ENCODE results near the gene FBXO28. TPM values are rescaled to one million over a fixed set of nuclear protein-coding genes. Genes with fewer than 3 reads are reported as not detected.
A peak's percentile ranks its signal among the peaks of the same experiment; 100 is the strongest.

Gene FBXO28
- polyA plus RNA-seq, 1 donor (not counting 4 experiments of a cell fraction or from before 2014, with no cell fraction given) = 36.5 TPM

- no peak for FAIRE-seq
- TF ChIP-seq EZH2 (IDR thresholded peaks at IDR 0.05; ENCODE audit: low read length) (no peak), CTCF (optimal IDR thresholded peaks at IDR 0.05 in 1 of 3, IDR thresholded peaks at IDR 0.05 in 1 of 3, conservative IDR thresholded peaks at IDR 0.05 in 1 of 3; ENCODE audit: extremely low read depth in 1 of 3, insufficient read depth in 2 of 3, low read length in 3 of 3) (no peak)
Observed at GRCh38 chr1:224182866-224183590, 69.1 kb downstream of the FBXO28 start, which contains the start of gene DEGS1. Gene DEGS1, plus strand, starts transcription at chr1:224183240. Its CDS starts 97 bp downstream, at chr1:224183337.

GRCh38 chr1:224183591-224184312 is 69.8 kb downstream of the FBXO28 start:
- dilution Hi-C loops (cut with MboI; ENCODE audit: extremely low pct_ligation_motif_present, low sequenced_read_pairs) = no loop called here
- Histone ChIP-seq H3K36me3 (ENCODE audit: control insufficient read depth in 2 of 2, extremely low read depth in 1 of 2, insufficient read depth in 2 of 2, low read length in 2 of 2) (peaks cover 0 to 2% of the 10 kb centered on the region in 2 experiments), H3K27me3 (ENCODE audit: control insufficient read depth, extremely low read depth, insufficient read depth, low read length) (no peaks in the 10 kb centered on the region), H3K9ac (ENCODE audit: control insufficient read depth, extremely low read depth, insufficient read depth, low read length) (peak overlapping the region; percentile 88), H4K20me1 (ENCODE audit: control insufficient read depth, extremely low read depth, insufficient read depth, low read length) (no peaks in the 10 kb centered on the region), H3K4me2 (ENCODE audit: control insufficient read depth, extremely low read depth, insufficient read depth, low read depth, low read length) (peak overlapping the region; percentile 90), H3K9me3 (ENCODE audit: control insufficient read depth, low read depth, low read length) (no peaks in the 10 kb centered on the region), H3K79me2 (ENCODE audit: control insufficient read depth, insufficient read depth, low read length) (peaks cover 56% of the 10 kb centered on the region), H3K9me1 (ENCODE audit: control insufficient read depth, extremely low read depth, insufficient read depth, low read length) (no peaks in the 10 kb centered on the region), H3K4me3 (ENCODE audit: control insufficient read depth in 2 of 3, extremely low read depth in 1 of 3, insufficient read depth in 2 of 3, low read depth in 1 of 3, low read length in 3 of 3) (peak overlapping the region; percentile 73 to 91 (median 79)), H3K27ac (ENCODE audit: control insufficient read depth, insufficient read depth, low read length) (peak overlapping the region; percentile 76), H2AFZ (ENCODE audit: control insufficient read depth, low read length) (peak overlapping the region; percentile 76), H3K4me1 (ENCODE audit: control insufficient read depth, extremely low read depth, insufficient read depth, low read length) (peaks cover 32% of the 10 kb centered on the region)
- no peak for FAIRE-seq
- DNase-seq (ENCODE audit: low read depth, low spot score) = no peak
- no peak for TF ChIP-seq EZH2 (IDR thresholded peaks at IDR 0.05; ENCODE audit: low read length)
- TF ChIP-seq CTCF (optimal IDR thresholded peaks at IDR 0.05 in 1 of 3, IDR thresholded peaks at IDR 0.05 in 1 of 3, conservative IDR thresholded peaks at IDR 0.05 in 1 of 3; ENCODE audit: extremely low read depth in 1 of 3, insufficient read depth in 2 of 3, low read length in 3 of 3) = peak in 1 of 3 experiments; percentile 22

More at GRCh38 chr1:224182866-224183590, 69.1 kb downstream of the FBXO28 start, which contains the start of gene DEGS1:
- H3K4me1 ChIP-seq (ENCODE audit: control insufficient read depth, extremely low read depth, insufficient read depth, low read length) = peaks cover 32% of the 10 kb centered on the region
- H3K9me1 ChIP-seq (ENCODE audit: control insufficient read depth, extremely low read depth, insufficient read depth, low read length) = no peaks in the 10 kb centered on the region
- peaks cover 49% of the 10 kb centered on the region for H3K79me2 ChIP-seq (ENCODE audit: control insufficient read depth, insufficient read depth, low read length)
- DNase-seq (ENCODE audit: low read depth, low spot score) = no peak
- H3K27ac ChIP-seq (ENCODE audit: control insufficient read depth, insufficient read depth, low read length) = peak within 1 kb of the TSS; percentile 76
- H3K36me3 ChIP-seq (ENCODE audit: control insufficient read depth in 2 of 2, extremely low read depth in 1 of 2, insufficient read depth in 2 of 2, low read length in 2 of 2) = peaks cover 0 to 2% of the 10 kb centered on the region in 2 experiments
- peak within 1 kb of the TSS; percentile 90 for H3K4me2 ChIP-seq (ENCODE audit: control insufficient read depth, extremely low read depth, insufficient read depth, low read depth, low read length)
- H2AFZ ChIP-seq (ENCODE audit: control insufficient read depth, low read length) = peak within 1 kb of the TSS; percentile 88
- no peaks in the 10 kb centered on the region for H3K9me3 ChIP-seq (ENCODE audit: control insufficient read depth, low read depth, low read length)
- dilution Hi-C loops (cut with MboI; ENCODE audit: extremely low pct_ligation_motif_present, low sequenced_read_pairs) = no loop called here
- peak within 1 kb of the TSS; percentile 88 for H3K9ac ChIP-seq (ENCODE audit: control insufficient read depth, extremely low read depth, insufficient read depth, low read length)
- peak within 1 kb of the TSS; percentile 73 to 91 (median 79) for H3K4me3 ChIP-seq (ENCODE audit: control insufficient read depth in 2 of 3, extremely low read depth in 1 of 3, insufficient read depth in 2 of 3, low read depth in 1 of 3, low read length in 3 of 3)
- H3K27me3 ChIP-seq (ENCODE audit: control insufficient read depth, extremely low read depth, insufficient read depth, low read length) = no peaks in the 10 kb centered on the region
- no peaks in the 10 kb centered on the region for H4K20me1 ChIP-seq (ENCODE audit: control insufficient read depth, extremely low read depth, insufficient read depth, low read length)

All from keratinocyte (primary cell).